NCI-H146 (cell line): Measurements from ENCODE around the gene ZBTB8OS.
"Not testable (repeated sequence)": the region's sequence is repeated elsewhere in the genome, so short reads cannot be mapped to it uniquely, and the experiment has no call there.

ENCODE experiments used
- DNase-seq: peaks from one replicate; lab custom pipeline; 2025; lab: John Stamatoyannopoulos, UW

ZBTB8OS gene

DNA sequence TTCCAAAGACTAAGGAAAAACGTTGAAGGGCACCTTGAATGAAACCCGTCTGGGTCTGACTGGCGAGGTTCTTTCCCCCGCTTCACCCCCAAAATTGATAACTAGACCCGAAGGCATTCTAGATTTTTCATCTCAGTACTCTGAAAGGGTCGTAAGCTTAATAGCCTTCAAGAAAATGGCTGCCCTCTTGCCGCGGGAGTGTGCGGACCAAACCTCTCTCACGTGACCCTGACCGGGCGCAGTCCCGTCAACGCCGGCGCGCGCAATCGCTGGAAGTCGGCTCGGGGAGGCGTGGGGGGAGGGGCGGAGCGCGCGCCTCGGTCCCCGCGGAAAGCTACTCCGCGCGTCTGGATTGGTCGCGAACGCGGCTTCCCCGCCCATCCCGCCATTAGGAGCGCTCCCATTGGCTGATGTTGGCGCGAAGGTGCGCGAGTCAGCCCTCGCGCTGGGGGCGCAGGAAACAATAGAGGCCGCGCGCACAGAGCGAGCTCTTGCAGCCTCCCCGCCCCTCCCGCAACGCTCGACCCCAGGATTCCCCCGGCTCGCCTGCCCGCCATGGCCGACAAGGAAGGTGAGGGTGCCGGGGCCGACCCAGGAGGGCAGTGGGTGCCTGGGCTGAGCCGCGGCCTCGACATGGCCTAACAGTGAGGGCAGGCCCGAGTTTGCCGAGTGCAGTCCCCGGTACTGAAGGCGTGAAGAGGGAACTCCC is 556 bp upstream of the ZBTB8OS start, which contains the start of gene RBBP4:
TSS of gene RBBP4 (plus strand) at position 457 of the 709 bp plus-strand sequence. CDS start at position 556, 99 bp downstream.
- DNase-seq: peak; percentile 94

DNA sequence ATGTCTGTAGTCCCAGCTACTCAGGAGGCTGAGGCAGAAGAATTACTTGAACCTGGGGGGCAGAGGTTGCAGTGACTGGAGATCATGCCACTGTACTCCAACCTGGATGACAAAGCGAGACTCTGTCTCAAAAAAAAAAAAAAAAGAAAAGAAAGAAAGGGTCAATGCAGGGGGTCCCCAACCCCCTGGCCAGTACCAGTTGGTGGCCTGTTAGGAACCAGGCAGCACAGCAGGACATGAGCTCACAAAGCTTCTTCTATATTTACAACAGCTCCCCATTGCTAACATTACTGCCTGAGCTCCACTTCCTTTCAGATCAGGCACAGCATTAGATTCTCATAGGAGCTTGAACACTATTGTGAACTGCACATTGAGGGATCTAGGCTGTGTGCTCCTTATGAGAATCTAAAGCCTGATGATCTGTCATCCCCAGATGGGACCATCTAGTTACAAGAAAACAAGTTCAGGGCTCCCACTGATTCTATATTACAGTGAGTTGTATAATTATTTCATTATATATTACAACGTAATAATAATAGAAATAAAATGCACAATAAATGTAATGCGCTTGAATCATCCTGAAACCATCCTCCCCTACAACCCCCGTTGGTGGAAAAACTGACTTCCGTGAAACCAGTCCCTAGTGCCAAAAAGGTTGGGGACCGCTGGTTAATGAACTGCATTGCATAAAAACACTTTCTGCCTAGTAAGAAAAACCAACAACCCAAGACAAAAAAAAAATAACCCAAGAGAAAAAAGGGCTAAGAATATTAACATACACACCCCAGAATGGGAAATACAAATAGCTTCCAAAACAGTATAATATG is 2.8 kb downstream of the ZBTB8OS start:
- peak; percentile 13 for DNase-seq

DNA sequence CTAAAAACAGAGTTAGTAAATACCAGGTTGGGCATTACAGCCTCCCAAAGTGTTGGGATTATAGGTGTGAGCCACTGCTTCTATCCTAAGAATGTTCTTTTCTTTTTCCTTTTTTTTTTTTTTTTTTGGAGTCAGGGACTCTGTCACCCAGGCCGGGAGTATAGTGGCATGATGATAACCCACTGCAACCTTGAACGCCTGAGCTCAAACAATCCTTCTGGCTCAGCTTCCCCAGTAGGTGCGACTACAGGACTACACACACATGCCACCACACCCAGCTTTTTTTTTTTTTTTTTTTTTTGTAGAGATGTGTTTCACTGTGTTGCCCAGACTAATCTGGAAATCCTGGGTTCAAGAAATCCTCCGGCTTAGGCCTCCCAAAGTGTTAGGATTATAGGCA is 5.9 kb downstream of the ZBTB8OS start:
- no peak for DNase-seq

GRCh38 chr1:32642292-32642827 is 8.0 kb downstream of the ZBTB8OS start:
- not testable (repeated sequence) for DNase-seq

DNA sequence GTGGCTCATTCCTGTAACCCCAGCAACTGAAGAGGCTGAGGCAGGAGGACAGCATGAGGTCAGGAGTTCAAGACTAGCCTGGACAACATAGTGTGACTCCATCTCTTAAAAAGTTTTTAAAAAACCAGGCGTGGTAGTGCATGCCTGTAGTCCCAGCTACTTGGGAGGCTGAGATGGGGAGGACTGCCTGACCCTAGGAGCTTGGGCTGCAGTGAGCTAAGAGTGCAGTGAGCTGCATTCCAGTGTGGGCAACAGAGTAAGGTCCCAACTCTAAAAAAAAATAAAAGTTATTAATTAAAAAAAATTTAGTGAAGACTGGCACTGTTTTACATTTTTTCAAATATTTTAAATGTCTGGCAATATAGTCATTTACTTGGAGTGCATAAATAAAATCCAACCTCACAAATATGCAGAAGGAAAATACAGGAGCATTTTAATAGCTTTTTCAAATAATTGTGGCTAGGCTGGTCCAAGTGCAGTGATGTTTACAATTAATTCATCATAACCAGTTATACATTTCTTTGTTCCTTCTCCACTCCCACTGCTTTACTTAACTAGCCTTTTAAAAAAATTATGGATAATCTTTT is 10.8 kb downstream of the ZBTB8OS start:
- DNase-seq: no peak

- no peak for DNase-seq
Observed at GRCh38 chr1:32636914-32637645, 13.3 kb downstream of the ZBTB8OS start.

DNA sequence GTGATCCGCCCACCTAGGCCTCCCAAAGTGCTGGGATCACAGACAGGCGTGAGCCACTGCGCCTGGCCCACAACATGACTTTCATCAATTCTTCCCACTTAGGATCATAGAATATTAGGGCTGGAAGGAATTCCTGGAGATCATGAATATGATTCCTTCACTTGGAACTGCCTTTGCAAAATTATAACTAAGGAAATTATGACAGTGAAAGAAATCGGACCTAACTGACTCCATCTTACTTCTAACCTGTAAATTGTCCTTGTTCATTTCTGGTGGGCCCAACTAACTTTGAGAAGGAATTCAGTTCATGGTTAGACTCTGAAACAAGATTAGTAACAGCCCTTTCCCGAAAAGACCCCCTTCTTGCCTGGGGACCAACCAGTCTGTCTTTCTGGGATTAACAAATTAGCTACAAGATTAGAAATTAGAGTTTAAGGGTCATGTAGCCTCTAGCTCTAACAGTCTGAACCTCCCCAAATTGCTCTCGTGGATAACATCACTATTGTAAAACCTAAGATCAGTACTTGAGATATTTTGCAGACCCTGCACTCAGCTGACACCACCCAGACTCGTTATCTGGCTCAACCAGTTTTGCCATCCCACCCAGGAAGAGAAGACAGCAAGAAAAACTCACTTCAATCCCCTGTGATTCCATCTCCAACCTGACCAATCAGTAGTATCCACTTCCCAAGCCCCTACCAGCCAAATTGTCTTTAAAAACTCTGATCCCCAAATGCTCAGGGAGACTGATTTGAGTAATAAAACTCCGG is 14.7 kb downstream of the ZBTB8OS start:
- DNase-seq: no peak

DNA sequence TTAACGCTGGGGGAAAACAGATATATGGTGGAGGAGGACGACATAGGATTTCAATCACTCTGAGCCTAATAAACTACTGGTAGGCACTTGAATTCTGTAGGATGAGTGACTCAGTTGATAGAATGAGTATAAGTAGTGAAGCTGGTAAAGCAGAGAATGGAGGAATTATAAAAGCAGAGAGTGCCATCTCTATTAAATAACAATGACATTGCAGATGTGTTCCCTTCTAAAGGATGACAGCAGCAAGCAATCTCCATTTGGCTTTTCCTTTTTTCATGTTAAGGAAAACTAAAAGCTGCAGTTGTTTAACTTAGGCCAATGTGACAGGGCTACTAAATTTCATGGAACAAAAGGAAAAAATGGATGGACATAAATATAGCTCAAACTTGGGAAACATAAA is 17.5 kb downstream of the ZBTB8OS start:
- DNase-seq: no peak

DNA sequence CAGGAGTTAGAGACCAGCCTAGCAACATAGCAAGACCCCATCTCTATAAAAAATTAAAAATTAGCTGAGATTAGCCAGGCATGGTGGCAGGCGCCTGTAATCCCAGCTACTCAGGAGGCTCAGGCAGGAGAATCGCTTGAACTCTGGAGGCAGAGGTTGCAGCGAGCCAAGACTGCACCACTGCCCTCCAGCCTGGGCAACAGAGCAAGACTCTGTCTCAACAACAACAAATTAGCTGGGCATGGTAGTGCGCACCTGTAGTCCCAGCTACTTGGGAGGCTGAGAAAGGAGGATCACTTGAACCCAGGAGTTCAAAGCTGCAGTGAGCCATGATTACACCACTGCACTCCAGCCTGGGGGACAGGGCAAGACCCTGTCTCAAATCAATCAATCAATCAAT is 20.2 kb downstream of the ZBTB8OS start:
- DNase-seq: not testable (repeated sequence)

- no peak for DNase-seq
Observed at GRCh38 chr1:32627596-32628162, 22.7 kb downstream of the ZBTB8OS start.

DNA sequence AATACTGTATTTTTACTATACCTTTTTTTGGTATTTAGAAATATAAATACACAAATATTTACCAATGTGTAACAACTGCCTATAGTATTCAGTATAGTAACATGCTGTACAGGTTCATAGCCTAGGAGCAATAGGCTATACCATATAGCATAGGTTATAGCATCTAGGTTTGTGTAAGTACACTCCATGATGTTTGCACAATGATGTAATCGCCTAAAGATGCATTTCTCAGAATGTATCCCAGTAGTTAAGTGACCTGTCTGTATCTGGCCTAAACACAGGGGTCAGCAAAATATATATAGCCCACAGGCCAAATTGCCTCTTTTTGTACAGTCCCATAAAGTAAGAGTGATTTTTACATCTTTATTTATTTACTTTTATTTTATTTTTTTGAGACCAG is 24.2 kb downstream of the ZBTB8OS start:
- no peak for DNase-seq

- DNase-seq: no peak
Observed at GRCh38 chr1:32623775-32624174, 26.6 kb downstream of the ZBTB8OS start.

DNA sequence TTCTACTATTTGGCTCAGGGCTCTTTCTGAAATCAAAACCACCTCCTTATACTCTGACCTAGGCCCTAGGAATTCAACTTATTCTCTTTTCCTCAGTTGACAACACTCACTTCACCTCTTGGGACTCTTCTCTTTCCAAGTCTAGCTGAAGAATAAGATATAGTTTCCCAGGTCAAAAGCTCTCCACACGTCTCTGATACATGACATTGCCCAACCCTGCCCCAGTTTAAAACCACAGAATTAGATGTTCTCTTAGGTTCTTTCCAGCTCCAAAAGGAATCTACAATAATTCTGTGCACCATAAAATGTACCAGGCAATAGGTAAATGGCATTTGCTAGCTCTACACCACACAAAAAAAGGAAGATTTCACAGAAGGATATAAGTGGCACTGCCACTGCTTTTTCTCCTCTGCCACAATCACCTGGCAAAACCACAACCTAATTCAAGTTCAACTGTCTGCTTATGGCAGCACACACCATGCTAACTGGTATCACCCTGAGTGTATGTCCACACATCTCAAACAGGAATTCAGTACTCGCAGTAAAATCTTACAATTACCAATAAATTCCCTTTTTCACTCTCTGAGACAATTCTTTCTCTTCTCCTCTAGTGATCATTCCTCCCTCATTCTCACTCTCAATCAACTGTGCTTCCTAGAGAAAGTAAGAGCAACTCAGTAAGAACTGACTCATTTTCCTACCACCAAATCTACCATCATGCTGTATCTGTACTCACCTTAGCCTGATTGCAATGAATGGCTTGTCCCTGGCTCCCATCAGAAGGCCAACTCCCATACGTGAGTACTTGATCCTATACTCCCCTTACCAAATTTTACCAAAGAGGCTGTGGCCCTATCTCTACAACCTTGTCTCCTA is 27.3 kb downstream of the ZBTB8OS start:
- no peak for DNase-seq

GRCh38 chr1:32622205-32622604 is 28.1 kb downstream of the ZBTB8OS start:
- DNase-seq: no peak

DNA sequence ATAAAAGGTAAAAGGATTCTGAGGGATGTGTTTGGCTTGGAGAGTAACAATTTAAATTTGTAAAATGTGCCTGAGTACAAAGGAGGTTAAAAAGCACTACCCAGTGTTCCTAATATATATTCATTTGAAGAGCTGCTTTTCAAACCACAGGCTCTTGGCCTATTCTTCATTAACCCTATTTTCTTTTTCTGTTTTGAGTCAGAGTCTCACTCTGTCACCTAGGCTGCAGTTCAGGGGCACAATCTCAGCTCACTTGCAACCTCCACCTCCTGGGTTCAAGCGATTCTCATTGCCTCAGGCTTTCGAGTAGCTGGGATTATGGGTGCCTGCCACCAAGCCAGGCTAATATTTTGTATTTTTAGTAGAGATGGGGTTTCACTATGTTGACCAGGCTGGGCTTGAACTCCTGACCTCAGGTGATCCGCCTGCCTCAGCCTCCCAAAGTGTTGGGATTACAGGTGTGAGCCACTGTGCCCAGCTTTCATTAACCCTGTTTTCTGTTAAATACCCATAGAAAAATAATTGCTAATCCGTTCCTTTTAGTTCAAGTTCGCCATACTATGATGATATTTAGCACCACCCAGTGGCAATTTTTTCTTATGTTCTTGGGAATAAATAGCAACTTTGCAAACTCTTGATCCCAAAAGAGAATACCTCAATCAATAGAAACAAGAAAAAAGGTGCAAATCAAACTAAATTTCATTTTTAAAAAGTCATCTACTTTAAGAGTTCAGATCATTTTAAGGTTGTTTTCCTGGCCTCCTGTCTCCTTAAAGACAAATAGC is 30.5 kb downstream of the ZBTB8OS start:
- no peak for DNase-seq

DNA sequence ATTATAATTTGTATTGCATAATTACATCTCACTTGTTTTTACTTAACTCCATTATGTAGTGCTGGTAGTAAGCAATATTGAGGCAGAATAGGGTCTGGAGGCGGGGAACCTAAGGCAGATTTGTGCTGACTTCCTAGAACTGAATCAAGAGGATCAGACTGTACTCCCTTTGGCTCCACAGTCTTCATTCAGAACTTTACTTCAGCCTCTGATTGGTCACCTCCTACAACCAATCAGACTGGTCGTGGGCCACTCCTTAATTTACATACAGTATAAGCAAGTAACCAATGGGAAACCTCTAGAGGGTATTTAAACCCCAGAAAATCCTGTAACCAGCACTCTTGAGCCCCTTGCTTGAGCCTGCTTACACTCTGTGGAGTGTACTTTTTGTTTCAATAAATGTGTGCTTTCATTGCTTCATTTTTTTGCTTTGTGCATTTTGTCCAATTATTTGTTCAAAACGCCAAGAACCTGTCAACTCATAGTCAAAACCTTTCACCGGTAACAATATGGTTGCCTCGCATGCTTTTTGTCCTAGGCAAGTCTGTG is 31.6 kb downstream of the ZBTB8OS start:
- DNase-seq: no peak

DNA sequence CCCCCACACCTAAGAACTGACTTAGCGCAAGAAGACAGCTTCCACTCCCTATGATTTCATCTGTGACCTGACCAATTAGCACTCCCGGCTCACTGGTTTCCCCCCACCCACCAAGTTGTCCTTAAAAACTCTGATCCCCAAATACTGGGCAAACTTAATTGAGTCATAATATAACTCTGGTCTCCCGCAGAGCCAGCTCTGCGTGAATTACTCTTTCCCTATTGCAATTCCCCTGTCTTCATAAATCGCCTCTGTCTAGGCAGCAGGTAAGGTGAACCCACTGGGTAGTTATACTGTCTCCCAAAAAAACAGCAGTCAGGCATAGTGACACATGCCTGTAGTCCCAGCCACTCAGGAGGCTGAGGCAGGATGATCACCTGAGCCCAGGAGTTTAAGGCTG is 36.9 kb downstream of the ZBTB8OS start:
- no peak for DNase-seq

DNA sequence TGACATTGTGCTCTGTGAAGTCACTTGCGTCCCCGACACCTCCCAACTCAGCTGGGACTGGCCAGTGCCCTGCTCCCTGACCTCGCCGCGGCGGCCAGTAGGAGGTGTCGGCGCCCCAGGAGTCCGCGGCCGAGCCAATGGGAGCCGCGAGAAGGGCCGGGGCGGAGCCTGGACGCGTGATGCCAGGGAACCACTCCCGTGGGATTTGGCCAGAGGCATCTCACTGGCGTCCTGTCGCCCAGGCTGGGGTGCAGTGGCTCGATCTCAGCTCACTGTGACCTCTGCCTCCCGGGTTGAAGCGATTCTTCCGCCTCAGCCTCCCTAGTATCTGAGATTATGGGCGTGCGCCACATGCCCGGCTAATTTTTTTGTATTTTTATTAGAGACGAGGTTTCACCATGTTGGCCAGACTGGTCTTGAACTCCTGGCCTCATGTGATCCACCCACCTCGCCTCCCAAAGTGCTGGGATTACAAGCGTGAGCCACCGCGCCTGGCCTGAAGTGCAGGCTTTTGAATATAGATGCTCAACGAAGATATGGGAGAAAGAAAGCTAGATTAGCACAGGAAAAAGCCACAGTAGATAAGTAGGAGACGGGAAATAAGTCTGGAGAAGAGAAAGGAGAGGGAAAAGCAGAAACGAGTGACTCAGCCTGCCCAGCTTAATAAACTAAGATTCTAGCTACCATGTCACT is 38.0 kb downstream of the ZBTB8OS start:
- peak; percentile 74 for DNase-seq
